ENCODE data around the gene UGT1A10.
"Not testable (repeated sequence)": the region's sequence is repeated elsewhere in the genome, so short reads cannot be mapped to it uniquely, and the experiment has no call there.

UGT1A10 gene

DNA sequence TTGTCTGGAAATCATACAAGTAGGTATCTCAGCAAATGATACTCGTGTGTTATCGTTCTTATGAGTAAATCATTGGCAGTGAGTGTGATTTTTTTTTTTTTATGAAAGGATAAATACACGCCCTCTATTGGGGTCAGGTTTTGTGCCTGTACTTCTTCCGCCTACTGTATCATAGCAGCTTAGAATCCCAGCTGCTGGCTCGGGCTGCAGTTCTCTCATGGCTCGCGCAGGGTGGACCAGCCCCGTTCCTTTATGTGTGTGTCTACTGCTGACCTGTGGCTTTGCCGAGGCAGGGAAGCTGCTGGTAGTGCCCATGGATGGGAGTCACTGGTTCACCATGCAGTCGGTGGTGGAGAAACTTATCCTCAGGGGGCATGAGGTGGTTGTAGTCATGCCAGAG is at the start of gene UGT1A10:
Gene UGT1A10, plus strand, starts transcription at position 143 of the 400 bp plus-strand sequence. Its CDS starts 75 bp downstream, at position 218.
- DNase-seq: not testable (repeated sequence)

DNA sequence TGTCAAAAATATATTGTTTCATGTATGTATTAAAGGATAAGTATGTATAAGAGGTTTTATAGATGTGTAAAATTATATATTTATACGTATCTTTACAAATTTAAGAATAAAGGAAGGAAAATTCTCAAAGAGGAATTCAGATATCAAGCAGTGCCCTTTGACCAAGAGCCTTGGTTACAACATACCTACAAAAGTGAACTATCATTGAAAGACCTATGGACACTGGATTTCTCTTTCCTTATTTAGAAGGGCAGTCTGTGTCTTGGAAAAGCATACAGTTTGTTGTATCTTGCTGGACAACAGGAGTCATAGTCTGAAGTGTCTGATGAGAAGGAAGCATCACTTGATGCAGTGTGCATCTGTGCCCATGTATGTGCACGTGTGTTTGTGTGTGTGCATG is 47.8 kb upstream of the UGT1A10 start:
- no peak for DNase-seq

DNA sequence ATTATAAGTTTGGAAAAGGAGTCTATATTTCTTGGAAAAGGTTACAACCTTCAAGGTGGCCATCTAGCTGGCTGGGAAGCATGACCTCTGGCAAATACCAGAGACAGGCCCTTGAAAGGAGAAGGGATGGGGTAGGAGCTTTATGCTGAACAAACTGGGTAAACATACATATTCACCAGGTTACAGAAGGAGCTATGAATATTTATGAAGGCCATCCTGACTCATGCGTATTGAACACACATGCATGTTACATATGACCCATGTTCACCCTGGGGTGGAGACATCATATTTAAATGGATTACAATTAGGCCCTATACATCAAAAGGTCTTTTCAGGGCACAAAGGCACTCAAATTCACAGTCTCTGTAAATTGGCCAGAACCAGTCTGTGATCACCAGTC is 43.5 kb upstream of the UGT1A10 start:
- DNase-seq: not testable (repeated sequence)

DNA sequence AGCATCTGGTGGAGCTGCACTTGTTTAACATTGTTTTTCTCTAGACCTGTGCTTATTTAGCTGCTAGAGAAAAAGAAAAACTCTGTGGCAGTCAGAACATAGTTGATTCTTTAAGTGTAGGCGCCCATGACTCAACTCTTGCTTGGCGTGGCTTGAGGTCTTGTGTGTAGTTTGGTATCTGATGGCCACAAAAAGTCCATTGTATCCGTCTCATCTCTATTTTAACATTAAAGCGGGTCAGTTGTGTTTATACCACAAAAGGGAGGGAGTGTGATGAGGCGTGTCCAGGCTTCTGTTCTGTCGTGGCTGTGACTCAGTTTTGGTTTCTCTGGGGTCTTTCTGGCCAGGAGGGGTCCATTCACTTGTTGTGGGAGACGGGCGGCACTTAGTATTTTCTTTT is 43.0 kb upstream of the UGT1A10 start:
- no peak for DNase-seq

DNA sequence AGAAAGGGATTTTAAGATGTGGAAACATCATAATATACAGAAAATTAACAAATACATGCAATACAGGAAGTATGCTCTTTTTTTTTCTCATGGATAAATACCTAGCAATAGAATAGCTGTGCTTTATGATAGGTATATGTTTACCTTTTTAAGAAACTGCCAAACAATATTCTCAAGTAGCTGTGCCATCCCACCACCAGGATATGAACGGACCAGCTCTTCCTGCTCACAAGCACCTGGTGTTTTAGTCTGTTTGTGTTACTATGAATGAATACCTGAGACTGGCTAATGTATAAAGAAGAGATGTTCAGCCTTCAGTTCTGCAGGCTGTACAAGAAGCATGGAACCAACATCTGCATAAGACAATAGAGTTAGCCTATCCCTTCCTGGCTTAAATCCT is 38.7 kb upstream of the UGT1A10 start:
- DNase-seq: no peak

DNA sequence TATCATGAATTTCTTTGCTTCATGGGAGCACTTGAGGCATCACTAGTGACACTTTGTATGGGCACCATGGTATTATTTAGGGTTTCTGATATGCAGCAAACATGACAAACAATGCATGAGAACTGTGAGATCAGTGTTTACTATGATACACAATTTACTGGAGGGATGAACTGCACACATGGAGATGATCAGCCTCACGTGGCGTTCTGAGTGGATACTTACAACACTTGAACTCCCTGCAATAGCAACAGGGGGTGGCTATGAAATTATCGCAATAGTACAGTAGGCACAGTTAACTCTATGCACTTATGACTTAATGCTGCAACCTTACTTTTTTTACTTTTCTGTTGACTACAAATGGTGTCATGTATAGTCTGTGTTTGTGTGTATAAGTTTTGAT is 37.3 kb upstream of the UGT1A10 start:
- DNase-seq: no peak

DNA sequence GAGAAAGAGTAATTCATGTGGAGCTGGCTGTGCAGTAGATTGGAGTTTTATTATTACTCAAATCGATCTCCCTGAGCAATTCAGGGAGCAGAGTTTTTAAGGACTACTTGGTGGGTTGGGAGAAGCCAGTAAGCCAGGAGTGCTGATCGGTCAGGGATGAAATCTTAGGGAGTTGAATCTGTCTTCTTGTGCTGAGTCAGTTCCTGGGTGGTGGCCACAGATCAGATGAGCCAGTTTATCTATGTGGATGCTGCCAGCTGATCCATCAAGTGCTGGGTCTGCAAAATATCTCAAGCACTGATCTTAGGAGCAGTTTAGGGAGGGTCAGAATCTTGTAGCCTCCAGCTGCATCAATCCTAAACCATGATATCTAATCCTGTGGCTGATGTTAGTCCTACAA is 35.9 kb upstream of the UGT1A10 start:
- no peak for DNase-seq

DNA sequence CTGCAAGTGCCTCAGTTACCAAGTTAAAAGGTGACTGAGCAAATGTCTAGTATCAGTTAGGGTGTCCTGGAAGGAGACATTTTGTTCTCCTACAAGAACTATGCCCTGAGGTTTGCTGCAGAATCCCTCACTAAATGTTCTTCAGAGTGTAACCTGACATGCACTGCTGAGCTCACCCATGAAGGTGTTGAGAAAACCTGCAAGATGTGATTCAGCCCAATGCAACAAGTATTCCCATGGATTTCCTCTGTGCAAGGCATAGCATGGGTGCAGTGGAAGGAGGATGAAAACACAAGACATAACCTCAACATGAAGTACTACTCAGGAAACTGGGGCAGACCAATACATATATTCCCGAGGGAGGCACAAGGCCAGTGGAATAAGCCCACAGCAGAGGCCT is 34.2 kb upstream of the UGT1A10 start:
- no peak for DNase-seq

DNA sequence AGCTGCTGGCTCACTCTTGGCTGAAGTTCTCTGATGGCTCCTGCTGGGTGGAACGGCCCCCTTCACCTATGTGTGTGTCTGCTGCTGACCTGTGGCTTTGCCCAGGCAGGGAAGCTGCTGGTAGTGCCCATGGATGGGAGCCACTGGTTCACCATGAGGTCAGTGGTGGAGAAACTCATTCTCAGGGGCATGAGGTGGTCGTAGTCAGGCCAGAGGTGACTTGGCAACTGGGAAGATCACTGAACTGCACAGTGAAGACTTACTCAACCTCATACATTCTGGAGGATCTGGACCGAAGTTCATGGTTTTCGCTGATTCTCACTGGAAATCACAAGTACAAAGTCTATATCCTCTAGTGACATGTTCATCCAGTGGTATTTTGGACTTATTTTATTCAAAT is 32.7 kb upstream of the UGT1A10 start:
- DNase-seq: no peak

DNA sequence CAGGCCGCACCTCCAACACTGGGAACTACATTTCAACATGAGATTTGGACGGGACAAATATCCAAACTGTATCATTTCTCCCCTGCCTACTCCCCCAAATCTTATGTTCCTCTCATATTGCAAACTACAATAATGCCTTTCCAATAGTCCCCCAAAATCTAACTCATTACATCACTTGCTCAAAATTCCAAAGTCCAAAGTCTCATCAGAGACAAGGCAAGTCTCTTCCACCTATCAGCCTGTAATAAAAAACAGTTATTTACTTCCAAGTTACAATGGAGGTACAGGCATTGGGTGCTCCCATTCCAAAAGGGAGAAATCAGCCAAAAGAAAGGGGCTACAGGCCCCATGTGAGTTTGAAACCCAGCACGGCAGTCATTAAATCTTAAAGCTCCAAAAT is 31.4 kb upstream of the UGT1A10 start:
- no peak for DNase-seq

DNA sequence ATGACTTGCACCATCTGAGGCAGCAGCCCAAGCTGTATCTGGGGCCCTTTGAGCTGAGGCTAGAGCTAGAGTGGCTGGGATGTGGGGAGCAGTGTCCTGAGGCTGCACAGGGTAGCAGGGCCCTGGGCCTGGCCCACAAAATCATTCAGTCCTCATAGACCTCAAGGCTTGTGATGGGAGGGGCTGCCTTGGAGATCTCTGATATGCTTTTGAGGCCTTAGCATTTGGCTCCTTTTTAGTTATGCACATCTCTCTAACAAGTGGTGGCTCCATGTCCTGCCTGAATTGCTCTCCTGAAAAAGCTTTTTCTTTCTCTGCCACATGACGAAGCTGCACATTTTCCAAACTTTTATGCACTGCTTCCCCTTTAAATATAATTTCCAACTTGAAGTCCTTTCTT is 30.6 kb upstream of the UGT1A10 start:
- DNase-seq: no peak

DNA sequence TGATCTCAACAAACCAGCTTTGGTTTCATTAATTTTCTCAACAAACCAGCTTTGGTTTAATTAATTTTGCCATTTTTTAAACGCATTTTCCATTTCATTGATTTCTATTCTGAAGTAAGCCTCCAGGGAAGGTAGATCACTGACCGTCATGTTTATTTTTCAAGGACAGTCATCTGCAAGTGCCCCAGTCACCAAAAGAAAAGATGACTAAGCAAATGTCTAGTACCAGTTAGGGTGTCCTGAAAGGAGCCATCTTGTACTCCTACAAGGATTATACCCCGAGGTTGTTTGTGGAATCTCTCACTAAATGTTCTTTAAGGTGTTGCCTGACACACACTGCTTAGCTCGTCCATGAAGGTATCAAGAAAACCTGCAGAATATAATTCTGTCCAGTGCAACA is 25.0 kb upstream of the UGT1A10 start:
- no peak for DNase-seq

DNA sequence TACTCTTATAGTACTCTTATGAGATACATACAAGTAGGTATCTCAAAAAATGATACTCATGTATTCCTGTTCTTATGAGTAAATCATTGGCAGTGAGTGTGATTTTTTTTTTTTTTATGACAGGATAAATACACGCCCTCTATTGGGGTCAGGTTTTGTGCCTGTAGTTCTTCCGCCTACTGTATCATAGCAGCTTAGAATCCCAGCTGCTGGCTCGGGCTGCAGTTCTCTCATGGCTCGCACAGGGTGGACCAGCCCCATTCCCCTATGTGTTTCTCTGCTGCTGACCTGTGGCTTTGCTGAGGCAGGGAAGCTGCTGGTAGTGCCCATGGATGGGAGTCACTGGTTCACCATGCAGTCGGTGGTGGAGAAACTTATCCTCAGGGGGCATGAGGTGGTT is 18.8 kb upstream of the UGT1A10 start, which contains the start of gene UGT1A8:
Gene UGT1A8, plus strand, starts transcription at position 158 of the 400 bp plus-strand sequence. Its CDS starts 75 bp downstream, at position 233.
- not testable (repeated sequence) for DNase-seq

DNA sequence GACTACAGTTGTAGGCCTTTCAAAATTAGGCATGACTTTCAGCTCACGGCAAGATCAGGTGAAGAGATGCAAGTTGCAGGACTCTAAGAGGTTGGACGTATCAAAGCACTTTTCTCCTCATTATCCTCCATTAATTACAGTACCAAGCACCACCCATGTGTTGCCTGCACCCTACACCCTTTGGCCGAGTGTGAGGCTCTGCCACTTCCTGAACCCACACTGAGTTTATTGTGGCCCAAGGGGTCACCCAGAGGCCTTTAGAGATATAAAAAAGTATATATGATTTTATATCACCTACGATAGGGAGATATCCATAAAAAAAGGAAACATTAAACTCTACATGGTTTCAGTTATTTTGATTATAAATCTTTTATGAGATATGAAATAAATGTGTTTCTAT is 16.0 kb upstream of the UGT1A10 start:
- no peak for DNase-seq

DNA sequence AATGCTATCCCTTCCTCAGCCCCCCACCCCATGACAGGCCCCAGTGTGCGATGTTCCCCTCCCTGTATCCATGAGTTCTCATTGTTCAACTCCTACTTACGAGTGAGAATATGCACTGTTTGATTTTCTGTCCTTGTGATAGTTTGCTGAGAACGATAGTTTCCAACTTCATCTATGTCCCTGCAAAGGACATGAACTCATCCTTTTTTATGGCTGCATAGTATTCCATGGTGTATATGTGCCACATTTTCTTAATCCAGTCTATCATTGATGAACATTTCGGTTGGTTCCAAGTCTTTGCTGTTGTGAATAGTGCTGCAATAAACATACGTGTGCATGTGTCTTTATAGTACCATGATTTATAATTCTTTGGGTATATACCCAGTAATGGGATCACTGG is 14.4 kb upstream of the UGT1A10 start:
- not testable (repeated sequence) for DNase-seq

DNA sequence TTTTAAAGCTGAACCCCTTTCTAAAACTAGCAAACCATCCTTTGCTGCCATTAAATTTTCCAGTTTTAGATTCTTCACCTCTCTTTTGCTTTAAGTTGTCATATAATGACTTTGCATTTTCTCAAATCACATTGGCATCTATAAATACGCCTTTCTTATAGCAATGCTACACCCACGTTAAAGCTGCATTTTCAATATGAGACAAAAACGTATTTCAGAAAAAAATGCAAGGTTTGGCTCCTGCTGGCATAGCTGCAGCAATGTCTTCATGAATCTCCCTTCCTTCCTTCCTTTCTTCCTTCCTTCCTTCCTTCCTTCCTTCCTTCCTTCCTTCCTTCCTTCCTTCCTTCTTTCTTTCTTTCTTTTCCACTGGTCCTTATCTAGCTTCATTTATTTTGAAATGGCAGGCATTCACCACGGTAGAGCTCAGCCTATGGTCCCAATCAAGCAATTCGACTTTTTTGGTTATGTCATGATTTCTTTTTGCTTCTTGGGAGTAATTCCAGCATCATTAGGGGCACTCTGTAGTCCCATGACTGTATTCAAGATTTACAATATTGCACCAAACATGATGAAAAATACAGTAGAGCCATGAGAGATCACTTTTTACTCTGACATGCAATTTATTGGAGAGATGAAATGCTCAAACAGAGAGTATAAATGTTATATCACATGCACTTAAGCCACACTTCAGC is 8.8 kb upstream of the UGT1A10 start:
- DNase-seq: no peak

DNA sequence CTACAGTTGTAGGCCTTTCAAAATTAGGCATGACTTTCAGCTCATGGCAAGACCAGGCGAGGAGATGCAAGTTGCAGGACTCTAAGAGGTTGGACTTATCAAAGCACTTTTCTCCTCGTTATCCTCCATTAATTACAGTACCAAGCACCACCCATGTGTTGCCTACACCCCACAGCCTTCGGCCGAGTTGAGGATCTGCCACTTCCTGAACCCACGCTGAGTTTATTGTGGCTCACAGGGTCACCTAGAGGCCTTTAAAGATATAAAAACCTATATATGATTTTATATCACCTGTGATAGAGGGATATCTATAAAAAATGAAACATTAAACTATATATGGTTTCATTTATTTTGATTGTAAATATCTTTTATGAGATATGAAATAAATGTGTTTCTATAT is 2.6 kb downstream of the UGT1A10 start:
- DNase-seq: no peak

DNA sequence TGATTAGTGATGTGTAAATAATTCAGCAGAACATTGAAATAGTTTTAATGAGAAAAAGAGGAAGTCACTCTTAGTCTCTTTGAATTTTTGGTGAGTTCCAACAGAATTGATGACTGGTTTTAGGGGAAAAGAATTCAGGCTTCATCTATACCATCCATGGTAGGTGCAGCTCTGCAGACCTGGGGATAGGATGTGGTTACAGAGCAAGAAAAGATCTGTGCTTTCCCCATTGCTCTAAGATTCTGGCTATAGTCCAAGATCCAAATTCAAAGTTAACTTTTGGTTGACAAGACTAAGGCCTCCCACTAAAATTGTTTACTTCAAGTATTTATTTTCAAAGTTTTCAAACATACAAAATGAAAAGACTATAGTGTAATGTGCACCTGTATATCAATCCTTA is 3.6 kb downstream of the UGT1A10 start:
- DNase-seq: no peak

DNA sequence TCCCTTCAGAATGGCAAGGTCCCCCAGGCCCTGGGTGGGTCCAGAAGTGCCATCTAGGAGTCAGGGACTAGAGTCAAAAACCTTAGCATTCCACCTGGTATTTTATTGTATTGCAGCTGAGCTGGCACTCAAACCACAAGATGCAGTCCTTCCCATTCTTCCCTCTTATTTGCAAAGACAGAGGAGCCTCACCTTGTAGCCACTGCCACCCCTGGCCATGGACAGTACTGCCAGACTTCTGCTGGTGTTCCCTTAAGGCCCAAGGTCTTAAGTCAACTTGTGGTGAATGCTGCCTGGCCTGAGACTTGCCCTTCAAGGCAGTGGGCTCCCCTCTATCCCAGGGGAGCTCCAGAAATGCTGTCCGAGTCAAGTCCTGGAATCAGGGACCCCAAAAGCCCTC is 6.9 kb downstream of the UGT1A10 start:
- DNase-seq: no peak

DNA sequence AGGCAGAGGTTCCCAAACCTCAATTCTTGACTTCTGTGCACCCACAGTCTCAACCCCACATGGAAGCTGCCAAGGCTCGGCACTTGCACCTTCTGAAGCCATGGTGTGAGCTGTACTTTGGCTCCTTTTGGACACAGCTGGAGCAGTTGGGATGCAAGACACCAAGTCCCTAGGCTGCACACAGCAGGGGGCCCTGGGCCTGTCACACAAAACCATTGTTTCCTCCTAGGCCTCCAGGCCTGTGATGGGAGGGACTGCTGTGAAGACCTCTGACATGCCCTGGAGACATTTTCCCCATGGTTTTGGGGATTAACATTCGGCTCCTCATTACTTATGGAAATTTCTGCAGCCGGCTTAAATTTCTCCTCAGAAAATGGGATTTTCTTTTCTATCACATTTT is 9.8 kb downstream of the UGT1A10 start:
- DNase-seq: not testable (repeated sequence)

DNA sequence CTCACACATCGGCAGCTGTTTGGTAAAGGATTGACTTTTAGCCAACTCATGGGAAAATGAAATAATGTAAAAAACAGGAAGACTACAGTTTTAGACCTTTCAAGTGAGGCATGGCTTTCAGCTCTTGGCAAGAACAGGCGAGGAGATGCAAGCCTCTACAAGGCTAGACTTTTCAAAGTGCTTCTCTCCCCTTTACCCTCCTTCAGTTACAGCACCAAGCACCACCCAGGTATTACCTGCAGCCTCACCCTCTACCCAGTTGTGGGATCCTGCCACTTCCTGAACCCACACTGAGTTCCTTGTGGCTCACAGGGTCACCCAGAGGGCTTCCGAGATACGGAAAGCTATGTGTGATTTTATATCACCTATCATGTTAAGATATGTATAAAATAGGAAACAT is 14.7 kb downstream of the UGT1A10 start:
- DNase-seq: no peak

DNA sequence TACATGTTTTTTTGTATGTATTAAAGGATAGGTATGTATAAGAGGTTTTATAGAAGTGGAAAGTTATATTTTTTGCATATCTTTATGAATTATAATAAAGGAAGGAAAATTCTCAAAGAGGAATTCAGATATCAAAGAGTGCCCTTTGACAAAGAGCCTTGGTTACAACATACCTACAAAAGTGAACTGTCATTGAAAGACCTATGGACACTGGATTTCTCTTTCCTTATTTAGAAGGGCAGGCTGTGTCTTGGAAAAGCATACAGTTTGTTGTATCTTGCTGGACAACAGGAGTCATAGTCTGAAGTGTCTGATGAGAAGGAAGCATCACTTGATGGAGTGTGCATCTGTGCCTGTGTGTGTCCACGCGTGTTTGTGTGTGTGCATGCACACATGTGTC is 15.2 kb downstream of the UGT1A10 start:
- no peak for DNase-seq

DNA sequence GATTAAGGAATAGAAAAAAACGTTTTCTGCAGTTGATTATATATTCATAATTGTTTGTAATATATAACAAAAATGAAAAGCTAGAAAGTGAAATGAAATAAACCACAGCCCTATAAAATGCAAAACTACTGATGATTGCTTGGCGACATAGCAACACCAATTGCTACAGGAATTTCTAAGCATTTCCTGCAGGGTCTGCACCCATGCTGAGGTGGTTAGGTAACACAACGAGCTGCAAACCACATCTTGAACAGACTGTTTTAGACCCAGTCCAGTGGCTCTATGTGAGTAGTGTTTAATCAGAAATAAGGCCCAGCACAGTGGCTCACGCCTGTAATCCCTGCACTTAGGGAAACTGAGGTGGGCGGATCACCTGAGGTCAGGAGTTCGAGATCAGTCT is 18.3 kb downstream of the UGT1A10 start:
- no peak for DNase-seq

DNA sequence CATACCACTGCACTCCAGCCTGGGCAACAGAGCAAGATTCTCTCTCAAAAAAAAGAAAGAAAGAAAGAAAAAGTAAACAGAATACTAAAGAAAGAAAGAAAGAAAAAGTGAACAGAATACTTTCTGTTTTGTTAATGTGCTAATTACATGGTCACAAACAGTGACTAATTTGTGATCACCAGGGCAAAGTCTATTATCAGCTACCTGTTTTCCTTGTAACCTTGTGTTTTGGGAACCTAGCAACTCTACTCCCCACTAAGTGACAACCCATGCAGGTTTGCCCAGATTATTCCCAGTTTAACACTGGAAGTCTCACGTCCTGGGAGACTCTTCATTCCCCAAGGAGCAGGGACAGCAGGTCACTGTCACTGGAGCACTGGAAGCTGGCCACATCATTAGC is 18.8 kb downstream of the UGT1A10 start:
- DNase-seq: no peak

DNA sequence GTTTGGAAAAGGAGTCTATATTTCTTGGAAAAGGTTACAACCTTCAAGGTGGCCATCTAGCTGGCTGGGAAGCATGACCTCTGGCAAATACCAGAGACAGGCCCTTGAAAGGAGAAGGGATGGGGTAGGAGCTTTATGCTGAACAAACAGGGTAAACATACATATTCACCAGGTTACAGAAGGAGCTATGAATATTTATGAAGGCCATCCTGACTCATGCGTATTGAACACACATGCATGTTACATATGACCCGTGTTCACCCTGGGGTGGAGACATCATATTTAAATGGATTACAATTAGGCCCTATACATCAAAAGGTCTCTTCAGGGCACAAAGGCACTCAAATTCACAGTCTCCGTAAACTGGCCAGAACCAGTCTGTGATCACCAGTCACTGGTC is 19.7 kb downstream of the UGT1A10 start:
- not testable (repeated sequence) for DNase-seq

Measured in NCI-H1436 (cell line).